GM18867 (cell line): ENCODE results near the gene SBNO1.
"Not testable (repeated sequence)": the region's sequence is repeated elsewhere in the genome, so short reads cannot be mapped to it uniquely, and the experiment has no call there.

Experiments used
- ATAC-seq: cut with Tn5 transposase; IDR thresholded peaks from one replicate; pipeline ENCODE4 v1.9.1; 2021; ENCODE audit warnings: mild to moderate bottlenecking, moderate library complexity; ENCODE audit not compliant: unreplicated experiment

The SBNO1 gene

DNA sequence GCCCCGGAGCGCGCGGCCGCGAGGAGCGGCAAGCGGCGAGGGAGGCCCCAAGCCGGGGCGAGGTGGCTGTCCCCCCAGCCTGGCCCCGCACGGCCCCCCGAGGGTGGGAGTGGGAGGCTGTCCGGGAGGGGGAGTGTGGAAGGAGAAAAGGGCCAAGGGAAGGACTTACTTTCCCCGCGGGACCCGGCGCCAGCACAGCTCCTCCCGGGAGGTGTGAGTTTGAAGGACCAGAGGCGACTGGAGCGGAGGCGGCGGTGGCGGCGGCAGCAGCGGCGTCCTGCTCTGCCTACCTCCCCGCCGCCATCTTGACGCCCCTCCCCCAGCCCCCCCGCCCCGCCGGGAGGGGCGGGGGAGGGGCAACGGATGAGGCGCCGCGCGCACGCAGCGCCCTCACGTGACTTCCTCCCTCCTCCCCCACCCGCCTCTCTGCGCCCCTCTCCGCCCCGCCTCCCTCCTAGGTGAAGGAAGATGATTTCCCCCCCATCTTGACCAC is at the start of gene SBNO1:
Gene SBNO1 (minus strand): TSS at position 316 of the 493 bp plus-strand sequence. CDS start 14,406 bp downstream, outside the sequence.
- peak; percentile 46 for ATAC-seq

DNA sequence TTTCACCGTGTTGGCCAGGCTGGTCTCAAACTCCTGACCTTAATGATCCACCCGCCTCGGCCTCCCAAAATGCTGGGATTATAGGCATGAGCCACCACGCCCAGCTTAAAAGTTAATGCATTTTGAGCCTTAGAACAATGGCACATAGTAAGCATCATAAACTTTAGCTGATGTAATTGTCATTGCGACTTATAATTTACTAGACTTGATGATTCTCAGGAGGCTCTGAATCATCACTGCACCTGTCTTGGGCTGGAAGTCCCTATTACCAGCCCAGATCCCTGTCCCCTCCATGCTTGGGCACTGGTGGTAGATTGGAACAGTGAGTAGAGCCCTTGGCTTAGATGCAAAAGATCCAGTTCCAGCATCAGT is 45.4 kb upstream of the SBNO1 start:
- no peak for ATAC-seq

DNA sequence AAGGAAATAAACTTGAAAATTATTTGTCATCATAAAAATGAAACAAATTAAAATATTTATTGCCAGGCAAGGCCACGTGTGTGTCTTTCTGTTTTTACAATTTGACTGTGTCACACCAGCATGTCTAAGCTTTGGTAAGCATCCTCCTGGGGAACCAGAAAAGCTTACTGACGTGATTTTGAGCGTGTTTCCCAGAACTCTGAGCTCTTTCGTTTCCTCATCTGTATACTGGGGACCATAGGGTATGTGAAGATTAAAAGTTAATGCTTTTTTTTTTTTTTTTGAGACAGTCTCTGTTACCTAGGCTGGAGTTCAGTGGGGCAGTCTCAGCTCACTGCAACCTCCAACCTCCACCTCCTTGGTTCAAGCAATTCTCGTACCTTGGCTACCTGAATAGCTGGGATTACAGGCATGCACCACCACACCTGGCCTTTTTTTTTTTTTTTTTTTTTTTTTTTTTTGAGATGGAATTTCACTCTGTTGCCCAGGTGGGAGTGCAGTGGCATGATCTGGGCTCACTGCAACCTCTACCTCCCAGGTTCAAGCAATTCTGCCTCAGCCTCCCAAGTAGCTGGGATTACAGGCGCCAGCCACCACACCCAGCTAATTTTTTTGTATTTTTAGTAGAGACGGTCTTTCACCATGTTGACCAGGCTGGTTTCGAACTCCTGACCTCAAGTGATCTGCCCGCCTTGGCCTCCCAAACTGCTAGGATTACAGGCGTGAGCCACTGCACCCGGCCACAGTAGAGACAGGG is 44.8 kb upstream of the SBNO1 start:
- ATAC-seq = not testable (repeated sequence)

DNA sequence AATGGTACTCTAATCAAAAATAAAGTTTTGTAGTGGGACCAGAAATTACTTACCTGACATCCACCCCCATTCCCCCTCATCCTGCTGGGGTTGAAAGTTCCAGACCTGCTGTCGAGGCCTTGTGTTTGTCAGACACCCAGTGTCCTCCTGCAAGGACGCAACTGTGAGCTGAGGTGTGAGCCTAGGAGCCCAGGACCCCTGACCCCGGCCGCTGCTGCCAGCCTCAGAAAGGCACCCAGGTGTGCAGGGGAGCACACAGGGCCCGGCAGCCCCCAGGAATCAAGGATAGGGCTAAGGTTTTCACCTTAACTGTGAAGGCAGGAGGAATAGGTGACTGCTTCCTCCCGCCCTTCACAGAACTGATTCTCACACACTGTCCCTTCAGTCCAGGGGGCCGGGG is 44.0 kb upstream of the SBNO1 start:
- ATAC-seq = not testable (repeated sequence)

DNA sequence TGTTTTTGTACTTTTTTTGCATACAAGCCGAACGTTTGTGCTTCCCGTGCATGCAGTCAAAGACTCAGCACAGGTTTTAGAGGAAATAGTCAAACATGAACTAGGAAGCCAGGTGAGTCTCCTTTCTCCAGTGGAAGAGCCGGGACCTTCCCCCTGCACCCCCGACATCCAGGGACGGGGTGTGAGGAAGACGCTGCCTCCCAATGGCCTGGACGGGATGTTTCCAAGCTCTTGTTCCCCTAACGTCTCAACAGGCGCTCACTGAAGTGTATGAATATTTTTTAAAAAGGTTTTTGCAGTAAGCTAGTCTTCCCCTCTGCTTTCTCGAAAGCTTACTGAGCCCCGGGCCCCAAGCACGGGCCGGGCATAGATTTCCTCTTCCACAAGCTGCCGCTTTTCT is 43.3 kb upstream of the SBNO1 start:
- ATAC-seq = not testable (repeated sequence)

DNA sequence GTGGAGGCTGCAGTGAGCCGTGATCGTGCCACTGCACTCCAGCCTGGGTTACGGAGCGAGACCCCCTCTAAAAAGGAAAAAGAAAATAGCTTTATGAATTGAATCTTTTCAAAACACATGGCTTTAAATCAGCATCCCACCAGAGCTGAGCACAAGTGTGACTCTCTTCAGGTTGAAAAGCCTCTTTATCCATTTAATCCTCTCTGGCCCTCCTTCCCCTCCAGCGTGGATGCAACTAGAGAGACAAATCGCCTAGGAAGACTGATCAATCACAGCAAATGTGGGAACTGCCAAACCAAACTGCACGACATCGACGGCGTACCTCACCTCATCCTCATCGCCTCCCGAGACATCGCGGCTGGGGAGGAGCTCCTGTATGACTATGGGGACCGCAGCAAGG is 42.6 kb upstream of the SBNO1 start:
- not testable (repeated sequence) for ATAC-seq

DNA sequence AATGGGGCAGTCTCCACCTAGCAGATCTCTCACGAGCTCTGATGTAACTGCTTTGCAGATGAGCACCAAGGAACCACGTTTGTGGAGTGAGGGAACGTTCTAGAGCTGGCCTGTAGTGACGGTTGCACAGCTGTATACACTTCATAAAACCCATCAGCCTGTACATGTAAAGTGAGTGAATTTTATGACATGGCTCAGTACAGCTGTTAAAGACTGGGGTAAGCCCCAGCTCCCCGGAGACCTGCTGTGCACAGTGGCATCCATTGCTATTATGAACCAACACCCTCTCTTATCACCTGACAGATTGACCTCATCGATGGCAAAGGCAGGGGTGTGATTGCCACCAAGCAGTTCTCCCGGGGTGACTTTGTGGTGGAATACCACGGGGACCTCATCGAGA is 39.9 kb upstream of the SBNO1 start:
- ATAC-seq = no peak

DNA sequence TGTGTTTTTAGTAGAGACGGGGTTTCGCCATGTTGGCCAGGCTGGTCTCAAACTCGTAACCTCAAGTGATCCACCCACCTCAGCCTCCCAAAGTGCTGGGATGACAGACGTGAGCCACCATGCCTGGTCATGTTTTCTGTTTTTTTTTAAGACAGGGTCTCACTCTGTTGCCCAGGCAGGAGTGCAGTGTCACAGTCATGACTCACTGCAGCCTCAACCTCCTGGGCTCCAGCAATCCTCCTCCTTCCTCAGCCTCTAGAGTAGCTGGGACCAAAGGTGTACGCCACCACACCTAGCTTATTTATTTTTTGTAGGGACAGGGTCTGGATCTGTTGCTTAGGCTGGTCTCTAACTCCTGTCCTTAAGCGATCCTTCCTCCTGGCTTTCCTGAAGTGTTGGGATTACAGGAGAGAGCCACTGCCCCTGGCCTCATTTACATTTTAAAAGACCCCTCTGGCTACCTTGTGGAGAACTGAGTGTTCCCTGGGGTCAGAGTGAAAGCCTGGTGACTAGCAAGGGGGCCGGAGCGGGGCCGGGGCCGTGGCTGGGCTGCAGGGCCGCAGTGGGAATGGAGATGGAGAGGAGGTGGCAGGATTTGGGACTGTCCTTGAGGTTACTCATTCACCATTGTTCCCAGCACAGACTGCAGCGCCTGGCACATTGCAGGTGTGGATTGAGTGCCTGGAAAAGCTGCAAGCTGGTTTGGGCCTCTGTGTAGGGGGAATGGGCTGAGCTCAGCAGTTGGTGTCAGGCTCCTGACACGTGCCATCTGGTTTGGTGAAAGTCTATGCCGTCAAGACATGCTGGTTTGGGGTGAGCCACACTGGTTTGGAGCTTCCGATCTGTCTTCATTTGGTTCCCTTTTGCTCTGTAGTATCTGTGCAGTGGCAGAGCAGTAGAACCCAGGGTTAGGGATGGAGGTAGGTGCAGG is 37.4 kb upstream of the SBNO1 start:
- no peak for ATAC-seq

DNA sequence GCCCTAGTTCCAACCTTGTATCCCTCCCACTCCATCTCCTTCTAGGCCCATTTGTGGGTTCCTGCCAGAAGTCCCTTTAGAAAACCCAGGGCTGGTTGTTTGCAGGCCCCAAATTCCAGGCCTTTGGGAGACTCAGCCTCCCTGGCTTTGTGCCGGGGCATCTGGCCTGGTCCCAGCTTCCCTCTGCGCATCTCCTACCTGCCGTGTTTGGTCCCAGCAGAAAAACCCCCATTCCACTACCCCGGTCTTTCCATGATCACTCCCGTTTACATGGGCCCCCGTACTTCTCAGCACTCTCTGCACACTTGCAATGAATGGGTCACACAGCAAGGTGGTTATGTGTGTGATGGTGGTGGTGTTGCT is 34.6 kb upstream of the SBNO1 start:
- ATAC-seq = no peak

DNA sequence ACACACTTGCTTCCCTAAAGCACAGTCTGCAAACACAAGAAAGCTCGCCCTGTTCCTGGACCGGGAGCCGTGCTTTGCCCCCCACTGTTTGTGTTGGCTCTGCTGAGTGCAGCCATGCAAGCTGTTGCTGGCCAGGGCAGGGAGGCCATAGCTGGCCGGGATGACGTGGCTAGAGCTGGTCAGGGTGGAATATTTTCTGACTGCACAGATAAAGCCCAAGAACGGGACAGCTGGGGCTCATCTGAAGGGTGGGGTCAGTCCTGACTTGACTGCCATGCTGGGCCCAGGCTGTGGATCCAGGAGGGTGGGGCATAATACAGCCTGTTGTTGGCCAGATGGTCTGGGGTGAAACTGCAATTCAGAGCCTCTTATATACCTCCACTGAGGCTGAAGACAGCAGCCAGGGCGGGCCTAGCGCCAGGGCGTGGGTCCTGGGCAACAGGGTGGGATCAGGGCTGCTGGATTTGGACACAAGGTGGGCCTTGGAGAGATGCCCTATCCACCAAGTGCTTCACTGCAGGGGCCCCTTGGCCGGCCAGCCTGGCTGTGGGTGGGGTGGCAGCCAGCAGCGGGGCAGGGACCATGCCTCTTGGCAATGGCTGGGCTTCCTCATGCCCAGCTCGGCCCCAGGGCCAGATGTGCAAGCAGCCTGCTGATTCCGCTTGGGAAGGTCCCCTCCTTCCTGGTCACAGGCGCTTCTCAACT is 34.1 kb upstream of the SBNO1 start:
- ATAC-seq = no peak

DNA sequence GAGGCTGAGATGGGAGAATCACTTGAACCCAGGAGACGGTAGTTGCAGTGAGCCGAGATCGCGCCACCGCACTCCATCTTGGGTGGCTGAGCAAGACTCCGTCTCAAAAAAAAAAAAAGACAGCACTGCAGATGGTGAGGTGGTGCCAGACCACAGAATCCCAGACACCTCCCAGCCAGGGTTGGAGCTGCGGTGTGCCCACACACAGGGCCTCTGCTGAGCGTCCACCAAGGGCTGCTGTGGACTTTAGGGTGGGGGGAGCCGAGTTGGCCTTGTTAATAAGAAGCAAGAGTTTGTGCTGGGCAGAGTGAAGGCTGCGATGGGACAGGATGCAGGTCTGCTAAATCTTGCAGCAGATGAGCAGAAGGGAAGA is 33.5 kb upstream of the SBNO1 start:
- ATAC-seq = no peak

DNA sequence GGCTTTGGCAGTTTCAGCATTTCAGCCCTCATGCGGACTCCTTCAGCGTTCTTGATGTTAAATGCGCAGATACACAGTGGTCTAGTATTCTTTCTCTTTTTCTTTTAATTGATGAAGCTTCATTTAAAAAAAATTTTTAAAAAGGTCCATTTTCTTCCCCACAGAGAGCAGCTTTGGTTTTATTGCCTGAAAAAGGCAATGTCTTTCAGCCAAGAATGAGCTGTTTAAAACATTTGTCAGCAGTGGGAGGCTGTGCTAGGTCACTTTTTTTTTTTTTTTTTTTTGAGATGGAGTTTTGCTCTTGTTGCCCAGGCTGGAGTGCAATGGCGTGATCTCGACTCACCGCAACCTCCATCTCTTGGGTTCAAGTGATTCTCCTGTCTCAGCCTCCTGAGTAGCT is 32.8 kb upstream of the SBNO1 start:
- ATAC-seq = no peak

DNA sequence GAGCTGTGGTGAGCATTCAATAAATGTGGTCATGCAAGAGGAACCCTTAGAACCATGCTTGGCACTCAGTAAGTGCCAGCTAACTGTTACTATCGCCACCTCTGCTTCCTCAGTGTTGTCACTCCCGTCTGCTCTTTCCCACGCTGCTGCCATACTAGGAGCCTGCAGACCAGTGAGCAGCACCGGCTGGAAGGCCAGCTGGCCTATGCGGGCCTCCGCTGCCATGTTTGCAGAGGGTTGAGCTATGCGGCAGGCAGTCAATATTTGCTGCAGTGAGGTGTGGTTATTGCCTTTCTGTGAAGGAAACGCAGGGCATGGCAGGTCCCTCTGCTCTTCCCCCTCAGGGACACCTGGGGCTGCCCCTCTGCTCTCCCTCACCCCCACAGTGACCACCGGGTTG is 32.3 kb upstream of the SBNO1 start:
- no peak for ATAC-seq

DNA sequence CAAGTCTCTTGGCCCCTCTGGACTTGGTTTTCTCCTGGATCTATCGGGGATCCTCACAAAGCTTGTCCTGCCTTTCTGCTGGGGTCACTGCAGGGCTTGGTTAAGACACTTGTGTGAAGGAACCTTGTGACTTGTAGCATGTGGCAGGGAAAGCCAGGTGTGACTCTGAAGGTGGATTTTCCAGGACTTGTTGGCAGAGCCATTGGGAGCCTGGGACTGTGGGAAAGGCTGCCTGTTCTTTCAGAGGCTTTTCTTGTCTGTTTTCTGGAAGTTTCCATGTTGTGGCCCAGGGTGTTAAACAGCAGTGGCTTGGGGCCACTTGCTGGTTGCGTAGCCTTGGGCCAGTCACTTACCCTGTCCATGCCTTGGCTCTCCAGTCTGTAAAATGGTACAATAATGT is 31.9 kb upstream of the SBNO1 start:
- ATAC-seq = no peak

DNA sequence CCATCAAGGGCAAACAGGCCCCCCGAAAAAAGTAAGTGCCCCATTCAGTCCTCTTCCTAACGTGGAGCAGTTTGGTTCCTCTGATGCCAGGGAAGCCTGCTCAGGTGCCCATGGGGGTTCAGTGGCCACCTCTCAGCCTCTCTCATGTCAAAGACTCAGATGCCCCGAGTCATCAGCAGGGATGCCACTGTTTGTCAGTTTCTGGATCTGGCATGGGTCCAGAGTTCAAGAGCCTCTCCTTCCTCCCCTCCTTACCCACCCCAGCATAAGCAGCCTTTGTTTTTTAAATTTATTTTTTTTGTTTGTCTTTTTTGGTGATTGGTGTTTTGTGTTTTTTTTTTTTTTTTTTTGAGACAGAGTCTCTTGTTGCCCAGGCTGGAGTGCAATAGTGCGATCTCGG is 30.6 kb upstream of the SBNO1 start:
- ATAC-seq = no peak

DNA sequence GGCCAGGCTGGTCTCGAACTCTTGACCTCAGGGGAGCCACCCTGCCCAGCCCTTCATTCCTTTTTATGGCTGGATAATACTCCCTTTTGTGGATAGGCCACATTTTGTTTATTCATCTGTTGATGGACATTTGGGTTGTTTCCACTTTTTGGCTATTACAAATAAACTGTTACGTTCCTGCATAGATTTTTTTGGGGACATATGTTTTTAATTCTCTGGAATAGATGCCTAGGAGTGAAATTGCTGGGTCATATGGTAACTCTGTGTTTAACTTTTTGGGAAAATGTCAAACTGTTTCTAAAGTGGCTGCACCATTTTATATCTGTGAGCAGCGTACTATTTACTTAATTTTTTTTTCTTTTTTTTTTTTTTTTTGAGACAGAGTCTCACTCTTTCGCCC is 29.1 kb upstream of the SBNO1 start:
- no peak for ATAC-seq

DNA sequence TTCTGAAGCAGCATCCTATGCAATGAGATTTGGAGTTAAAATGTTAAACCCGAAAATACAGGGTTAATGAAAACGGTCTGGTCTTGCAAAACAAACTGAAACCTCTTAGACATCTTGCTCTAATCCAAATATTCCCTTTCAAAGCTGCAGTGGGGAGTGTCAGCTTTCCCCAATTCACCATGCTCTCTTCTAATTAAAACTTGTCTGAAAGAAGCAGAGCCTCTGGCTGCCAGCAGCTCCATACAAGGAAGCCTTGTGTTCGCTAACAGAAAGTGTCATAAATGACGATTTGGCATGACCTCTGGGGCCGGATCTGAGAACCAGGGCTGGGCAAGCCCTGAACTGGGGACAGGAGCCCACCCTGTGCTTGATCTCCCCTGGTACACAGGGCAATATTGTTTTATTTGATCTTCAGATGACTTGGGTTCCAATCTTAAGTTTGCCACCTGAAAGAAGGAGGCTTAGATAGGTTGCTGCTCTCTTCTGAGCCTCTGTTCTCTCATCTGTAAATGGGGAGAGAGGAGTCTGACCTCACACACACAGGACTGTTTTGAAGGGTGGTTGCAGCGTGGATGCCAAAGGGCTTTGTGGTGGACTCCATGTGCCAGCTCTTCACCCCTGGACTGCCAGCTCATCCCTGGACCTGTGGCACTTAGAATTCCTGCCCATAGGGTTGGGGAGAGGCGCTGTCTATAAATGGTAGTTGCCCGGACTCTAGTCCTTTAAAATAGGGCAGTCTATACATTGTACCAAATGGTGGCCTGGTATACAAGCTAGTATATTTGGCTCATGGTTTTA is 27.1 kb upstream of the SBNO1 start:
- no peak for ATAC-seq

DNA sequence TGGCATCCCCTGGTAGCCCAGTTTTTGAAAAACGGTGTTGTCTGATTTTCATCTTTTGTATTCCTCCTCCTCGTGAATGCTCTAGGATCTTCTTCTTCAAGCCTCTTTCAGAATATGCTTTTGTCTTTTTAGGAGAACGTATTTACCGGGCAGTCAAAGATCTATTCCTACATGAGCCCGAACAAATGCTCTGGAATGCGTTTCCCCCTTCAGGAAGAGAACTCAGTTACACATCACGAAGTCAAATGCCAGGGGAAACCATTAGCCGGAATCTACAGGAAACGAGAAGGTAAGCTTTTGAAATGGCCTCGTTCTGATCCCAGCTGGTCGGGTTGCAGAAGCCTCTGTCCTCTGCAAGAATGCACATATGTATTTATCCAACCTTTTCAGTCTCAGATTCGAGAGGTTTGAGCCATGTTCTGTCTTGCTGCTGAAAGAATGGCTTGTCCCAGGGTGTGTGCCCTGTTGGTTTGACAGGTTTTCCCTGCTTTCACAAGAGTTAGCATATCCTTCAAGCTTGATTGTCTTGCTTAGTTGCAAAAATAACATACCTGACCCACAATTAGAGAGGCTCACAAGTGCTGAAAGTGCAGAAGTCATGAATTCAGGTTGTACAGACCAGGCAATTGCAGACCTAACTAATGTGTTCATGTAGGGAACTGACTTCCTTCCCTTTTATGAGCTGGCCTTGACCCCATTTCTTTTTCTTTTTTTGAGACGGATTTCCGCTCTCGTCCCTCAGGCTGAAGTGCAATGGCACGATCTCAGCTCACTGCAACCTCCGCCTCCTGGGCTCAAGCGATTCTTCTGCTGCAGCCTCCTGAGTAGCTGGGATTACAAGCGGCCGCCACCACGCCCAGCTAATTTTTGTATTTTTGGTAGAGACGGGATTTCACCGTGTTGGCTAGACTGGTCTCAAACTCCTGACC is 26.1 kb upstream of the SBNO1 start:
- ATAC-seq = no peak

DNA sequence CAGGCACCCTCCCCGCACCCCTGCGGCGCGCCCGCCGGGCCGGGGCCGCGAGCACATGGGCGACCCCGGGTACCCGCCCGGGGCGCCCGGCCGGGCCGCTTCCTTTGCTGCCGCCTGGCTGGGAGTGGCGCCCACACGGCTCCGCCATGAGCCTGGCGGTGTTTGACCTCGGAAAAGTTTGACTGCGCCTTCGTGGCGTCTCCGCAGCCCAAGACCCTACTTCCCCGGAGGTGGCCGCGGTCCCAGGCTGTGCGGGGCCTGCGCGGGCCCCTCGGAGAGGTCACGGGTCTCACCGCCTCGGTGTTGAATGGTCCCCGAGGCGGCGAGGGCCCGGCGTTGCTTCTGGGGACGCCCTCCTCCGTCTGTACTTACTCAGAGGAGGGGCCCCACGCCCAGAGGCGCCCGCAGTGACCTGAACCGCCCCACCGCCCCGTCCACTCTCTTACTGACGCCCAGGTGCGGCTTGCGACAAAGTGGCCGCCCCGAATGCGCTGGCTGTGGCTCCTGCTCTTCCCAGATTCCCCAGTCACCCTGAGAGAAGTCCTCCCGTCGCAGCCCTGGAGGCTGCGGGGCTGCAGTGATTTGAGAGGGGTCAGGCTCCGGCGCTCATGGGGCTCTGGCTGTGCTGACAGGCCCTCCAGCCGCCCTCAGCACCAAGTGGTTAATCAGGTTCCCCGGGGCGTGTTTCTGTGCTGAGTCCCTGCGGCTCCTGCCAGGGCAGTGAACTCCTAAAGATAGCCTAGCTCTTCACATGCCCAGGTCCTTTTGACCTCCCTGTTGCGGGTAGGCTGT is 25.1 kb upstream of the SBNO1 start:
- peak; percentile 24 for ATAC-seq
